ENCODE results near the gene ADARB1.

ADARB1 gene

DNA sequence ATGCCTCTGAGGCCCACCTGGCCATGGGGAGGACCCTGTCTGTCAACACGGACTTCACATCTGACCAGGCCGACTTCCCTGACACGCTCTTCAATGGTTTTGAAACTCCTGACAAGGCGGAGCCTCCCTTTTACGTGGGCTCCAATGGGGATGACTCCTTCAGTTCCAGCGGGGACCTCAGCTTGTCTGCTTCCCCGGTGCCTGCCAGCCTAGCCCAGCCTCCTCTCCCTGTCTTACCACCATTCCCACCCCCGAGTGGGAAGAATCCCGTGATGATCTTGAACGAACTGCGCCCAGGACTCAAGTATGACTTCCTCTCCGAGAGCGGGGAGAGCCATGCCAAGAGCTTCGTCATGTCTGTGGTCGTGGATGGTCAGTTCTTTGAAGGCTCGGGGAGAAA, 101.8 kb downstream of the ADARB1 start:
- no peak overlapping the region for H3K27ac ChIP-seq
- no peak for TF ChIP-seq ZFX (IDR thresholded peaks at IDR 0.05; ENCODE audit: borderline replicate concordance)
- TF ChIP-seq, protein P1, sequence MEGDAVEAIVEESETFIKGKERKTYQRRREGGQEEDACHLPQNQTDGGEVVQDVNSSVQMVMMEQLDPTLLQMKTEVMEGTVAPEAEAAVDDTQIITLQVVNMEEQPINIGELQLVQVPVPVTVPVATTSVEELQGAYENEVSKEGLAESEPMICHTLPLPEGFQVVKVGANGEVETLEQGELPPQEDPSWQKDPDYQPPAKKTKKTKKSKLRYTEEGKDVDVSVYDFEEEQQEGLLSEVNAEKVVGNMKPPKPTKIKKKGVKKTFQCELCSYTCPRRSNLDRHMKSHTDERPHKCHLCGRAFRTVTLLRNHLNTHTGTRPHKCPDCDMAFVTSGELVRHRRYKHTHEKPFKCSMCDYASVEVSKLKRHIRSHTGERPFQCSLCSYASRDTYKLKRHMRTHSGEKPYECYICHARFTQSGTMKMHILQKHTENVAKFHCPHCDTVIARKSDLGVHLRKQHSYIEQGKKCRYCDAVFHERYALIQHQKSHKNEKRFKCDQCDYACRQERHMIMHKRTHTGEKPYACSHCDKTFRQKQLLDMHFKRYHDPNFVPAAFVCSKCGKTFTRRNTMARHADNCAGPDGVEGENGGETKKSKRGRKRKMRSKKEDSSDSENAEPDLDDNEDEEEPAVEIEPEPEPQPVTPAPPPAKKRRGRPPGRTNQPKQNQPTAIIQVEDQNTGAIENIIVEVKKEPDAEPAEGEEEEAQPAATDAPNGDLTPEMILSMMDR (IDR thresholded peaks at IDR 0.05), result no peak

DNA sequence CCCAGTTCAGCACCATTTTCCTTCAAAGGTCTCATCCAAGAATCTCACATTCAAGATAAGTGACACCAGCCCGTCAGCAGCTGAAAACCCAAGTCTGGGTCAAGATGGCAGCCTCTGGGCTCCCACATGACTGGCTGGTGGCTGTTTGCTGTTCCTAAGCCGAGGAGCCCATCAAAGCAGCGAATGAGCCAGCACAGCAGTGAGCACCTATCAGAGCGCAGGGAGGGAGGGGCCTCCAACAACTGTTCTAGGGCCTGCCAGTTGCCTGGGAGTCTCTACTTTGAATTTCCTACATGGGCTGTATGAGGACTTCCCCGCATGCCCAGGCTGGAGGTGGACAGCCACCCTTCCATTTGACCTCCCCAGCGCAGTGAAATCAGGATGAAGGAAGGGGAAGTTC, 102.7 kb downstream of the ADARB1 start:
- no peak for TF ChIP-seq ZFX (IDR thresholded peaks at IDR 0.05; ENCODE audit: borderline replicate concordance)
- TF ChIP-seq, protein P1 (IDR thresholded peaks at IDR 0.05), result no peak
- H3K27ac ChIP-seq, result no peak overlapping the region

DNA sequence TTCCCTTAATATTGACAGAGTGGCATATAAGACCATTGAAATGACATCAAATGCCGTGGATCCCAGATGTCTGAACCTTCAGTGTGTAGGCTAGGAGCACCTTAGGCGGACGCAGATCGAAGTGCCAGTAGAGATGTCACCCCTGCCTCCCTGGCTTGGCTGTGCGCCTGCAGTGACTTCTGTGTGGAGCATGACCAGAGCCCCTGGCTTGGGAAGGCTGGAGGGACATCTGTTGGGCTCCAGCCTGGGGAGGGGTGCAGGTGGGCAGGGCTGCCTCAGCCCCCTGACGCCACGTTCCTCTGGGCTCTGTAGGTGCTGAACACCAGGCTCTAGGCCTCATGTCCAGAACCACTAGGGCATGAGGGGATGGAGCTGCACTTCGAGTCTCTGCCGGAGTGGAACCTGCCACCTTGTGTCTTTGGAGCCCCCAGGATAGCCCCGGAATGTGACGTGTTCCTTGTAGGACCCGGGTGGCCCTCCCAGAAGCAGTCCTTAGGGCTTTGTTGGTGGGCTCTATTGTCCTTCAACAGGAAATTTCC, 103.8 kb downstream of the ADARB1 start:
- TF ChIP-seq, protein P1 (IDR thresholded peaks at IDR 0.05), result no peak
- no peak for TF ChIP-seq ZFX (IDR thresholded peaks at IDR 0.05; ENCODE audit: borderline replicate concordance)
- H3K27ac ChIP-seq, result no peak overlapping the region

DNA sequence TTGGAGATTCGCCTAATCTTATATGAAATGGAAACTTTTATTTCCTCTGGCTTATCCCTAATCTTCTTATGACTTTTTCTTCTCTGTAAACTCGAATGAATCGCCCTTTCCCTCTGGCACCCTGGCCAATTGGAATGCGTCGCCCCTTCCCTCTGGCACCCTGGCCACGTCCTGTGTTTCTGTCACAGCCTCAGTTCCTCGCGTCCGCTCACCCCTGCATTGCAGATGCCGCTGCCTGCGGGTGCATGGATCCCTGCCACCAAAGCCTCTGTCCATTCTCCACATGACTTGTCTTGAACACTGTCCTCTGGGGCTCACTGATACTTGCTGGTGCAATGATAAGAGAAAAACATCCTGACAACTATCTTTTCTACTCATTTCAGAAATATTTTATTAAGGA, 104.6 kb downstream of the ADARB1 start:
- no peak overlapping the region for H3K27ac ChIP-seq
- TF ChIP-seq ZFX (IDR thresholded peaks at IDR 0.05; ENCODE audit: borderline replicate concordance), result no peak
- TF ChIP-seq, protein P1 (IDR thresholded peaks at IDR 0.05), result no peak

DNA sequence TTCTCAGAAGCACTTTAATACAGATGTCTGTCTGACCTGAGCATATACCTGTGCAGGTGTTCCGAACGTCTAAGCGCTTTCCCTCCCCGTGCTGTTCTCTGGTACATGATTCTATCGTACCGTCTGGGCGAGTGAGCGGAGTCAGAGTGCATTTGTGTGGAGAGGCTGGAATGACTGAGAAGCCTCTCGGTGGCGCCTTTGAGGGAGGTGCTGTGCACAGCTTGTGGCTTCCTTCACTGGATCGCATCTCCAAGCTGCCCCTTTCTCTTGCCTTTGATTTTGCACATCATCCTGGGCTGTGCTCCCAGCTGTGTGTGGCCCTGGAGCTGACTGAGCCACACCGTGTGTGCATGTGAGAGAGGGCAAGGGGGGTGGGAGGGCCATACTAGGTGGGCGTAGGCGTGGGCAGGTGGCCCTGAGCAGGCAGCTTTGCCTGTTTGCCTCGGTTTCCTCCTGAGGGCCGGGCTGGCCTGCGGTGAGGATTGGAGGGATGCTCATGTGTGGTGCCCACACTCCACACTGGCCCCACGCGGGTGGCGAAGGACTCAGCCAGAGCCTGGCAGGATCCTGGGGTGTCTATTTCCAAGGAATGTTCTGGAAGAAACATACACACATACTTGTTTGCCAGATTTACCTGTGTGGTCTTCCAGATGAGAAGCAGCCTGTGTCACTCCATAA, 105.3 kb downstream of the ADARB1 start:
- TF ChIP-seq ZFX (IDR thresholded peaks at IDR 0.05; ENCODE audit: borderline replicate concordance), result no peak
- H3K27ac ChIP-seq, result no peak overlapping the region

DNA sequence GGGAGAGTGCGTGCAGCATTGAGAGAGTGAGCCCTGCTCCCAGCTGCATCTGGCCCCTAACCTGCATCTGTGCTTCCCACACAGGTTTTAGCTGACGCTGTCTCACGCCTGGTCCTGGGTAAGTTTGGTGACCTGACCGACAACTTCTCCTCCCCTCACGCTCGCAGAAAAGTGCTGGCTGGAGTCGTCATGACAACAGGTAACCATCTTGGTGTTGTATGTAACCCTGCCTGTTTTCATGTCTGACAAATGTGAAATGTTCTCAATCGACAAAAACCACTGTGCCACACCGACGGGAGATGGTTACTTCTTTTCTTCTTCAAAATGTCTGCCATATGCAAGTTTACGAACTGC, 105.8 kb downstream of the ADARB1 start:
- TF ChIP-seq, protein P1 (IDR thresholded peaks at IDR 0.05), result no peak
- TF ChIP-seq ZFX (IDR thresholded peaks at IDR 0.05; ENCODE audit: borderline replicate concordance), result no peak
- H3K27ac ChIP-seq, result no peak overlapping the region

DNA sequence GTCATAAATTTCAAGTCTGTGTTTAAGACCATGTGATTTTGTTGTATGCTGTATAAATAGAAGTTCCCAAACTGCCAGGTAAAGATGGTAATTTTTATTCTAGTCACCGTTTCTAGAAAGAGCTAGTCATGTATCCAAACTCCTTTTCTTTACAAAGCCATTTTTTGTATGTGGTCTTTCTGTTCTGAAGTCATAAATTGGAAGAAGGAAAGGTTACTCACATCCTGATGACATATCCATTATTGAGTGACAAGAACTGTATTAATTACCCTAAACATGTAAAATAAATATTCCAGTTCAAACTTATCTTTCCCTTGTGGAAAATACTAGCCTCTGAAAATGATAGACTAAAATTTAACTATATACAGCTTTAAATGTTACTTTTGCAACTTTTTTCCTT, 108.6 kb downstream of the ADARB1 start:
- TF ChIP-seq, protein P1 (IDR thresholded peaks at IDR 0.05), result no peak
- TF ChIP-seq ZFX (IDR thresholded peaks at IDR 0.05; ENCODE audit: borderline replicate concordance), result no peak
- H3K27ac ChIP-seq, result no peak overlapping the region

DNA sequence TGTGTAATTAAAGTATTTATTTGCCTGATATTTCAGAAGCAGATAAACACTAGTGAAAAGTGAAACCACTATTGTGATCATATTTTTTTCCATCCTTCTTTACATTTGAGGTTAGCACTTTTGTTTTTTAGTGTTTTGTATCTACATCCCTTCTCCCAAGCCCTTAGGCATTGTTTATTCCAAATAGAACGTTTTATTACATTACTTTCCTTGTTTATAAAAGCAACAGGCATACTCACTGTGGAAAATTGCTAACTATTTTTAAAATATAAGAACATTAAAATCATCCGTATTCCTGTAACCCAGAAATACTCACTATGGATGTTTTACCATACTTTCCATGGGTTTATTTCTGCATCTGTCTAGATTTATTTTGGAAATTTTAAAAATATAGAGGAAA, 109.5 kb downstream of the ADARB1 start:
- TF ChIP-seq, protein P1 (IDR thresholded peaks at IDR 0.05), result no peak
- no peak for TF ChIP-seq ZFX (IDR thresholded peaks at IDR 0.05; ENCODE audit: borderline replicate concordance)
- H3K27ac ChIP-seq, result no peak overlapping the region

Measured in 22Rv1 (cell line).